Upper lobe of left lung (tissue), 6 donors: ENCODE results near the gene TMCC1. TPM values are rescaled to one million over a fixed set of nuclear protein-coding genes. Genes with fewer than 3 reads are reported as not detected.
A peak's percentile ranks its signal among the peaks of the same experiment; 100 is the strongest.

Experiments used
- ATAC-seq, 2 donors: fragments of 200-7000 bp; cut with Tn5 transposase; one replicate each; pipeline ENCODE4 v1.9.1; 2022; ENCODE audit warnings: mild to moderate bottlenecking in 2 of 2, moderate library complexity in 2 of 2; ENCODE audit not compliant: low FRiP score in 2 of 2
- DNase-seq, 2 donors: peaks; one replicate each; pipeline ENCODE4 v3.0.0-alpha.2; 2019 to 2020
- H3K27ac ChIP-seq, 4 donors: fragments of 200-600 bp; sonication (generic); one replicate each; pipeline ENCODE4 v1.5.1; 2016 to 2019
- H3K27me3 ChIP-seq, 4 donors: fragments of 200-600 bp; sonication (generic); one replicate each; pipeline ENCODE4 v1.5.1; 2017 to 2019
- H3K36me3 ChIP-seq, 4 donors: fragments of 200-600 bp; sonication (generic); one replicate each; pipeline ENCODE4 v1.5.1; 2016 to 2019
- H3K4me1 ChIP-seq, 4 donors: fragments of 200-600 bp; sonication (generic); one replicate each; pipeline ENCODE4 v1.5.1; 2018 to 2019
- H3K4me3 ChIP-seq, 4 donors: fragments of 200-600 bp; sonication (generic); one replicate each; pipeline ENCODE4 v1.5.1; 2017 to 2019; ENCODE audit warnings: mild to moderate bottlenecking in 2 of 4, moderate library complexity in 1 of 4
- H3K9me3 ChIP-seq, 4 donors: fragments of 200-600 bp; sonication (generic); one replicate each; pipeline ENCODE4 v1.5.1; 2018 to 2019
- CTCF ChIP-seq, 6 experiments: fragments of 450-650 bp in 4 of 6; fragments of 200-600 bp in 2 of 6; sonication (generic) in 2 of 6; IDR thresholded peaks; one replicate each; pipeline ENCODE4 v1.5.1; 2016 to 2019; ENCODE audit warnings: antibody characterized with exemption in 6 of 6
- EP300 ChIP-seq, 4 donors: sonication (generic); formaldehyde crosslinking; IDR thresholded peaks; one replicate each; pipeline ENCODE4 v1.5.1; 2017; ENCODE audit warnings: antibody characterized with exemption in 4 of 4, control low read depth in 2 of 4
- POLR2A ChIP-seq, 4 donors: fragments of 450-650 bp; IDR thresholded peaks; one replicate each; pipeline ENCODE4 v1.5.1; 2016 to 2017; ENCODE audit warnings: antibody characterized with exemption in 4 of 4, mild to moderate bottlenecking in 2 of 4
- POLR2AphosphoS5 ChIP-seq, 2 donors: sonication (generic); formaldehyde crosslinking; IDR thresholded peaks; one replicate each; pipeline ENCODE4 v1.5.1; 2017; ENCODE audit warnings: antibody characterized with exemption in 2 of 2
- WGBS, 2 donors: methylation state at CpG; one replicate each; pipeline ENCODE4 v1.1.5; 2017 to 2018; 5-methylcytosine and 5-hydroxymethylcytosine counted together
- total RNA-seq, 6 donors: library from RNA; depleted of rRNA in 4 of 6; stranded (reverse); fragments of >200 nt in 4 of 6; gene quantifications; one replicate each; pipeline versions ENCODE4 v1.1.0 to v1.2.1, GENCODE V29; 2016 to 2021
- donor health status: DM: no; HTN: no; CAD: no; lungs with moderate emphysema.
- donor health status: DM: no; HTN: yes; CAD: no; lungs with severe emphysema.

Gene TMCC1
- total RNA-seq, 6 donors from 2014 or later = 16.9 to 39.2 (median 27.9) TPM

GRCh38 chr3:129632977-129633376 is 260.5 kb downstream of the TMCC1 start:
- H3K36me3 ChIP-seq = no peaks in the 10 kb centered on the region
- no peak for TF ChIP-seq POLR2A (IDR thresholded peaks at IDR 0.05)
- no peak for TF ChIP-seq EP300 (IDR thresholded peaks at IDR 0.05)
- no peak for TF ChIP-seq CTCF (IDR thresholded peaks at IDR 0.05)
- no peak for TF ChIP-seq POLR2AphosphoS5 (IDR thresholded peaks at IDR 0.05)
- H3K27ac ChIP-seq = no peak overlapping the region
- no peak for DNase-seq
- no peaks in the 10 kb centered on the region for H3K9me3 ChIP-seq
- H3K27me3 ChIP-seq = no peaks in the 10 kb centered on the region
- H3K4me1 ChIP-seq = peaks cover 6 to 9% (median 9%) of the 10 kb centered on the region in 4 donors
- H3K4me3 ChIP-seq = no peak overlapping the region
- WGBS, 2 donors = 91 to 100% methylated on average over 2 to 10 of the region's 10 CpGs
- ATAC-seq = no peak

DNA sequence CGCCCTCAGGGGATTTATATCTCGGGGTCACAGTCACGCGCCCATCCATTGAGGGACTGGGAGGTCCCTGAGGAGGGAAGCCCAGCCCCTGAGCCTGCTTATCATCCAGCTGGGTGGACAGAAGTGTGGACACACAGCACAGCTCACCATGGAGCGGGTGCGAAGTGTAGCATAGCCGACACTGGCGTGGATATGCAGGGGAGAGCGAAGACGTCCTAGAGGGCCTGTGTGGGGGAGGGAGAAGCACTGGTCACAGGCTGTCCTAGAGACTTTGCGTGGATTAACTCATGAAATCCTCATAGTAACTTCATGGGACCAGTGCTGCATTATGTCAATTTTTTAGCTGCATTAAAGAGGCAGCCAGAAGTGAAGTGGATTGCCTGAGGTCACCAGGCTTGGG is 261.0 kb downstream of the TMCC1 start:
- Histone ChIP-seq H3K4me1 (peaks cover 10 to 14% (median 13%) of the 10 kb centered on the region in 4 donors), H3K27me3 (no peaks in the 10 kb centered on the region), H3K36me3 (no peaks in the 10 kb centered on the region), H3K4me3 (no peak overlapping the region), H3K9me3 (no peaks in the 10 kb centered on the region), H3K27ac (no peak overlapping the region)
- TF ChIP-seq POLR2AphosphoS5 (IDR thresholded peaks at IDR 0.05) (no peak), CTCF (IDR thresholded peaks at IDR 0.05) (no peak), EP300 (IDR thresholded peaks at IDR 0.05) (no peak), POLR2A (IDR thresholded peaks at IDR 0.05) (no peak)
- no peak for ATAC-seq
- 92 to 96% methylated on average over 11 of the region's 11 CpGs for WGBS, 2 donors
- no peak for DNase-seq

DNA sequence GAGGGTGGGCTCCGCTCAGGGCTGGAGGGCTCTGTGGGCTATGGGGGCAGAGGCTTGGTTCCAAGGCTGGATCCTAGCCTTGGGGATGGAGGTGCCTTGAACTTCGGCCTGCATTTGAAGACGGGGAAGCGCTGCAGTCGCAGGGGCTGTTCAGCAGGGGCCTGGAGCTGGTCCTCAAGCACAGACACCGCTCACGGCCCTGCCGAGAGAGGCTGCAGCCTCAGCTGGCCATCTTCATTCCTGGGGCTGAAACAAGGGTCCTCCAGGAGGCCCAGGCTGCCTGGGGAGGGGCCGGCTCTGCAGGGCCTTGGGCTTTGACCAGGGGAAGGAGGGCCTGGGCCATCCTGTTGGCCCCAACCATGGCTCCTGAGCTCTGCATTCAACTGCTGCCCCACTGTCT is 261.5 kb downstream of the TMCC1 start:
- no peak overlapping the region for H3K27ac ChIP-seq
- H3K4me1 ChIP-seq = peaks cover 15 to 19% (median 18%) of the 10 kb centered on the region in 4 donors
- no peak for ATAC-seq
- H3K4me3 ChIP-seq = no peak overlapping the region
- 90 to 95% methylated on average over 5 to 9 of the region's 9 CpGs for WGBS, 2 donors
- no peak for DNase-seq
- no peaks in the 10 kb centered on the region for H3K36me3 ChIP-seq
- TF ChIP-seq EP300 (IDR thresholded peaks at IDR 0.05) (no peak), CTCF (IDR thresholded peaks at IDR 0.05) (no peak), POLR2AphosphoS5 (IDR thresholded peaks at IDR 0.05) (no peak), POLR2A (IDR thresholded peaks at IDR 0.05) (no peak)
- no peaks in the 10 kb centered on the region for H3K9me3 ChIP-seq
- no peaks in the 10 kb centered on the region for H3K27me3 ChIP-seq

GRCh38 chr3:129629011-129629410 is 264.5 kb downstream of the TMCC1 start:
- ATAC-seq (no peak), DNase-seq (no peak)
- 70 to 72% methylated on average over 5 to 6 of the region's 6 CpGs for WGBS, 2 donors
- Histone ChIP-seq H3K9me3 (no peaks in the 10 kb centered on the region), H3K27ac (peak overlapping the region in 2 of 4 donors; percentile 93 to 99), H3K4me1 (peaks cover 44 to 49% (median 45%) of the 10 kb centered on the region in 4 donors), H3K27me3 (no peaks in the 10 kb centered on the region), H3K4me3 (no peak overlapping the region), H3K36me3 (no peaks in the 10 kb centered on the region)
- TF ChIP-seq EP300 (IDR thresholded peaks at IDR 0.05) = no peak

DNA sequence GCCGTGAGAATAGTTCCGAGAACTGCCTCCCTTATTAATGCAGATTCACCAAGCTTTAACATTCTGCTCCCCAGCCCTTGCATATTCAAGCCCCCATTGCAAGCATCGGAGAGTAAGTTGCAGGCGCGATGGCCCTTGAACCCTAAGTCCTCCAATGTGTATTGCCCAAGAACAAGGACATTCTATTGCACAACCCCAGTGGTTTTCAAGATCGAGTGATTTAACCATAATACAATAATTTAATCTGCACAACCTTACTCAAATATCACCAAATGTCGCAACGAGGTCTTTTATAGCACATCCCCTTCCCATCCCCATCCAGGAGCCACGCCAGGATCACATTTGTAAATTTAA is 265.4 kb downstream of the TMCC1 start:
- ATAC-seq = peak in 1 of 2 donors; percentile 5
- Histone ChIP-seq H3K9me3 (no peaks in the 10 kb centered on the region), H3K27ac (peak overlapping the region; percentile 93 to 99 (median 97)), H3K27me3 (no peaks in the 10 kb centered on the region), H3K36me3 (no peaks in the 10 kb centered on the region), H3K4me1 (peaks cover 53 to 58% (median 54%) of the 10 kb centered on the region in 4 donors), H3K4me3 (peak overlapping the region in 3 of 4 donors; percentile 45 to 71 (median 61))
- no peak for DNase-seq
- 11 to 15% methylated on average over 9 of the region's 9 CpGs for WGBS, 2 donors
- no peak for TF ChIP-seq CTCF (IDR thresholded peaks at IDR 0.05)
- peak in 1 of 4 donors; percentile 4 for TF ChIP-seq POLR2A (IDR thresholded peaks at IDR 0.05)
- peak in 1 of 4 donors; percentile 3 for TF ChIP-seq EP300 (IDR thresholded peaks at IDR 0.05)
- peak in 1 of 2 donors; percentile 2 for TF ChIP-seq POLR2AphosphoS5 (IDR thresholded peaks at IDR 0.05)
